NCI-H2107 (cell line): ENCODE data around the gene ERN1.

Experiments
- DNase-seq: peaks from one replicate; lab custom pipeline; 2025; lab: John Stamatoyannopoulos, UW

ERN1 gene

GRCh38 chr17:64083563-64084085 is 46.3 kb downstream of the ERN1 start:
- no peak for DNase-seq

GRCh38 chr17:64083093-64083492 is 46.9 kb downstream of the ERN1 start:
- no peak for DNase-seq

GRCh38 chr17:64081802-64082799 is 47.8 kb downstream of the ERN1 start:
- DNase-seq: peak; percentile 49

GRCh38 chr17:64080174-64080618 is 49.7 kb downstream of the ERN1 start:
- DNase-seq: no peak

- DNase-seq: no peak
These were observed 52.6 kb downstream of the ERN1 start for GRCh38 chr17:64077379-64077778.

- DNase-seq: no peak
These were observed 54.0 kb downstream of the ERN1 start for GRCh38 chr17:64075913-64076312.

- DNase-seq: no peak
These were observed 55.1 kb downstream of the ERN1 start for GRCh38 chr17:64074704-64075426.

GRCh38 chr17:64073771-64074703 is 55.9 kb downstream of the ERN1 start:
- DNase-seq: no peak

- no peak for DNase-seq
These were observed 58.8 kb downstream of the ERN1 start for GRCh38 chr17:64071111-64071510.

- DNase-seq: no peak
These were observed 59.7 kb downstream of the ERN1 start for GRCh38 chr17:64070213-64070612.

GRCh38 chr17:64069143-64069542 is 60.8 kb downstream of the ERN1 start:
- no peak for DNase-seq

- no peak for DNase-seq
These were observed 62.3 kb downstream of the ERN1 start for GRCh38 chr17:64067657-64068056.

- no peak for DNase-seq
These were observed 63.2 kb downstream of the ERN1 start for GRCh38 chr17:64066716-64067115.

GRCh38 chr17:64065161-64065560 is 64.8 kb downstream of the ERN1 start:
- DNase-seq: no peak

- DNase-seq: no peak
These were observed 65.6 kb downstream of the ERN1 start for GRCh38 chr17:64064331-64064730.

GRCh38 chr17:64063766-64064224 is 66.1 kb downstream of the ERN1 start:
- DNase-seq: no peak

- DNase-seq: no peak
These were observed 66.9 kb downstream of the ERN1 start for GRCh38 chr17:64063088-64063487.

- no peak for DNase-seq
These were observed 68.6 kb downstream of the ERN1 start for GRCh38 chr17:64061178-64061898.

GRCh38 chr17:64060331-64060730 is 69.6 kb downstream of the ERN1 start:
- no peak for DNase-seq

GRCh38 chr17:64059756-64060155 is 70.2 kb downstream of the ERN1 start:
- no peak for DNase-seq

GRCh38 chr17:64058621-64059020 is 71.3 kb downstream of the ERN1 start:
- DNase-seq: no peak
